ENCODE measurements around the gene STXBP5. TPM values are rescaled to one million over a fixed set of nuclear protein-coding genes. Genes with fewer than 3 reads are reported as not detected.
"Not testable (repeated sequence)": the region's sequence is repeated elsewhere in the genome, so short reads cannot be mapped to it uniquely, and the experiment has no call there.

The STXBP5 gene
- total RNA-seq, 4 donors from 2014 or later, result 46.7 to 60.5 (median 50.6) TPM

GRCh38 chr6:147238906-147239305, 34.7 kb downstream of the STXBP5 start:
- H3K4me3 ChIP-seq (ENCODE audit: low read depth, poor library complexity, severe bottlenecking), result no peak overlapping the region
- no peak for DNase-seq (ENCODE audit: low spot score in 2 of 2)
- WGBS, 2 donors, result 82 to 84% methylated on average over 5 of the region's 5 CpGs
- no peak for TF ChIP-seq POLR2A (IDR thresholded peaks at IDR 0.05)
- no peak for TF ChIP-seq CTCF (IDR thresholded peaks at IDR 0.05)
- intact Hi-C loops (cut with DNase I; ENCODE audit: low total_unique reads), result no loop called here

- intact Hi-C loops (cut with DNase I; ENCODE audit: low total_unique reads), result no loop called here
- DNase-seq (ENCODE audit: low spot score in 2 of 2), result no peak
- WGBS, 2 donors, result 58 to 65% methylated on average over 4 of the region's 4 CpGs
- H3K4me3 ChIP-seq (ENCODE audit: low read depth, poor library complexity, severe bottlenecking), result no peak overlapping the region
- TF ChIP-seq POLR2A (IDR thresholded peaks at IDR 0.05), result no peak
- no peak for TF ChIP-seq CTCF (IDR thresholded peaks at IDR 0.05)
Measured at GRCh38 chr6:147244832-147245231, 40.6 kb downstream of the STXBP5 start.

- 94 to 95% methylated on average over 2 of the region's 2 CpGs for WGBS, 2 donors
Measured at GRCh38 chr6:147245693-147246092, 41.5 kb downstream of the STXBP5 start.

GRCh38 chr6:147246853-147247635, 42.8 kb downstream of the STXBP5 start:
- TF ChIP-seq POLR2A (IDR thresholded peaks at IDR 0.05) (no peak), CTCF (IDR thresholded peaks at IDR 0.05) (no peak)
- 96% methylated on average over 5 of the region's 5 CpGs for WGBS, 2 donors
- DNase-seq (ENCODE audit: low spot score in 2 of 2), result no peak
- intact Hi-C loops (cut with DNase I; ENCODE audit: low total_unique reads), result no loop called here
- H3K4me3 ChIP-seq (ENCODE audit: low read depth, poor library complexity, severe bottlenecking), result no peak overlapping the region

More at GRCh38 chr6:147245693-147246092, 41.5 kb downstream of the STXBP5 start:
- no peak overlapping the region for H3K4me3 ChIP-seq (ENCODE audit: low read depth, poor library complexity, severe bottlenecking)
- intact Hi-C loops (cut with DNase I; ENCODE audit: low total_unique reads), result no loop called here
- DNase-seq (ENCODE audit: low spot score in 2 of 2), result no peak
- no peak for TF ChIP-seq POLR2A (IDR thresholded peaks at IDR 0.05)
- no peak for TF ChIP-seq CTCF (IDR thresholded peaks at IDR 0.05)

- no peak overlapping the region for H3K4me3 ChIP-seq (ENCODE audit: low read depth, poor library complexity, severe bottlenecking)
- intact Hi-C loops (cut with DNase I; ENCODE audit: low total_unique reads), result no loop called here
- DNase-seq (ENCODE audit: low spot score in 2 of 2), result no peak
- TF ChIP-seq CTCF (IDR thresholded peaks at IDR 0.05), result no peak
- no peak for TF ChIP-seq POLR2A (IDR thresholded peaks at IDR 0.05)
- 82 to 94% methylated on average over 1 of the region's 1 CpG for WGBS, 2 donors
Measured at GRCh38 chr6:147248859-147249258, 44.6 kb downstream of the STXBP5 start.

- no peak overlapping the region for H3K4me3 ChIP-seq (ENCODE audit: low read depth, poor library complexity, severe bottlenecking)
- 97 to 98% methylated on average over 16 of the region's 16 CpGs for WGBS, 2 donors
- TF ChIP-seq POLR2A (IDR thresholded peaks at IDR 0.05) (no peak), CTCF (IDR thresholded peaks at IDR 0.05) (no peak)
- no peak for DNase-seq (ENCODE audit: low spot score in 2 of 2)
- intact Hi-C loops (cut with DNase I; ENCODE audit: low total_unique reads), result no loop called here
Measured at GRCh38 chr6:147251072-147251471, 46.9 kb downstream of the STXBP5 start.

GRCh38 chr6:147254929-147255473, 50.8 kb downstream of the STXBP5 start:
- H3K4me3 ChIP-seq (ENCODE audit: low read depth, poor library complexity, severe bottlenecking); intact Hi-C loops (cut with DNase I; ENCODE audit: low total_unique reads); DNase-seq (ENCODE audit: low spot score in 2 of 2): not testable (repeated sequence)
- 97% methylated on average over 6 of the region's 6 CpGs for WGBS, 2 donors

All from lower leg skin (tissue), 4 donors.